Neural progenitor cell (in vitro differentiated cells): ENCODE results near the gene LINC00632. TPM values are rescaled to one million over a fixed set of nuclear protein-coding genes. Genes with fewer than 3 reads are reported as not detected.

ENCODE experiments used
- total RNA-seq: library from RNA; depleted of rRNA; stranded (reverse); fragments of >200 nt; gene quantifications from 2 replicates; pipeline ENCODE4 v1.2.3, GENCODE V29; 2015; ENCODE audit warnings: low replicate concordance

LINC00632 gene
- total RNA-seq, 1 donor from 2014 or later: 12.0 TPM

Other genes starting within 250 kb of the LINC00632 start
- gene SOX3, start 204.7 kb upstream of the LINC00632 start, total RNA-seq: 20.4 and 38.7 TPM in 2 replicates